ENCODE results near the gene STXBP5. TPM values are rescaled to one million over a fixed set of nuclear protein-coding genes. Genes with fewer than 3 reads are reported as not detected.

Gene STXBP5
- total RNA-seq, 2 experiments from 2014 or later, result 21.0 to 22.5 TPM

DNA sequence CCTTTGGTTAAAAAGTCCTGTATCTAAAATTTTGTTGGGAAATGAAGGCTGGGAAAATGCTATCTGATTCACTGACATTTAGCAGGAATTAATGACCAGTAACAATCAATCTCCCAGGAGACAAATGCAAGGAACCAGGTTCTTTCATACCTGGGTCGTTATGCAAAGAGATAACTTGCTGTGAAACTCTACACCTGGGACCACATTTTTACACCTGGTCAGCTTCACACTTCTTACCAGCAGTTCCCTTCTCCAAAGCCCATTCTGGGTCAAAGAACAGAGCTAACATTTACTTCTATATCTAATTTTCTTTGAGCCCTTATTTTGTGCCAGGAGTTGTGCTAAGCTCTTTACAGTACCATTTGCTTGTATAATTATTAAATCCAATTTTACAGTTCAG lies 27.4 kb upstream of the STXBP5 start:
- H3K27me3 Mint-ChIP-seq, result no peaks in the 10 kb centered on the region
- no peaks in the 10 kb centered on the region for H3K4me1 Mint-ChIP-seq (ENCODE audit: low read depth)
- Histone ChIP-seq H3K27me3 (ENCODE audit: control insufficient read depth in 1 of 2, insufficient read depth in 2 of 2, low read length in 2 of 2) (no peaks in the 10 kb centered on the region), H3K4me1 (ENCODE audit: insufficient read depth, low read length) (no peaks in the 10 kb centered on the region), H3K4me3 (ENCODE audit: low read length) (no peak overlapping the region), H3K27ac (ENCODE audit: low read depth in 1 of 2, low read length in 2 of 2) (no peak overlapping the region), H3K9me3 (ENCODE audit: control insufficient read depth in 1 of 2, insufficient read depth in 1 of 2, low read length in 2 of 2) (no peaks in the 10 kb centered on the region), H3K36me3 (ENCODE audit: insufficient read depth, low read length) (no peaks in the 10 kb centered on the region)
- TF ChIP-seq, protein P1, sequence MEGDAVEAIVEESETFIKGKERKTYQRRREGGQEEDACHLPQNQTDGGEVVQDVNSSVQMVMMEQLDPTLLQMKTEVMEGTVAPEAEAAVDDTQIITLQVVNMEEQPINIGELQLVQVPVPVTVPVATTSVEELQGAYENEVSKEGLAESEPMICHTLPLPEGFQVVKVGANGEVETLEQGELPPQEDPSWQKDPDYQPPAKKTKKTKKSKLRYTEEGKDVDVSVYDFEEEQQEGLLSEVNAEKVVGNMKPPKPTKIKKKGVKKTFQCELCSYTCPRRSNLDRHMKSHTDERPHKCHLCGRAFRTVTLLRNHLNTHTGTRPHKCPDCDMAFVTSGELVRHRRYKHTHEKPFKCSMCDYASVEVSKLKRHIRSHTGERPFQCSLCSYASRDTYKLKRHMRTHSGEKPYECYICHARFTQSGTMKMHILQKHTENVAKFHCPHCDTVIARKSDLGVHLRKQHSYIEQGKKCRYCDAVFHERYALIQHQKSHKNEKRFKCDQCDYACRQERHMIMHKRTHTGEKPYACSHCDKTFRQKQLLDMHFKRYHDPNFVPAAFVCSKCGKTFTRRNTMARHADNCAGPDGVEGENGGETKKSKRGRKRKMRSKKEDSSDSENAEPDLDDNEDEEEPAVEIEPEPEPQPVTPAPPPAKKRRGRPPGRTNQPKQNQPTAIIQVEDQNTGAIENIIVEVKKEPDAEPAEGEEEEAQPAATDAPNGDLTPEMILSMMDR (IDR thresholded peaks at IDR 0.05), result no peak
- intact Hi-C loops (cut with DNase I, micrococcal nuclease), result no loop called here
- POLR2A ChIA-PET, result no interaction called here
- DNase-seq (no peak), ATAC-seq (ENCODE audit: poor library complexity) (no peak)
- no peaks in the 10 kb centered on the region for H3K36me3 Mint-ChIP-seq (ENCODE audit: low read depth)
- CTCF ChIA-PET, result no interaction called here
- no peak overlapping the region for H3K27ac Mint-ChIP-seq
- H3K9me3 Mint-ChIP-seq, result no peaks in the 10 kb centered on the region
- no peak overlapping the region for H3K4me3 Mint-ChIP-seq

DNA sequence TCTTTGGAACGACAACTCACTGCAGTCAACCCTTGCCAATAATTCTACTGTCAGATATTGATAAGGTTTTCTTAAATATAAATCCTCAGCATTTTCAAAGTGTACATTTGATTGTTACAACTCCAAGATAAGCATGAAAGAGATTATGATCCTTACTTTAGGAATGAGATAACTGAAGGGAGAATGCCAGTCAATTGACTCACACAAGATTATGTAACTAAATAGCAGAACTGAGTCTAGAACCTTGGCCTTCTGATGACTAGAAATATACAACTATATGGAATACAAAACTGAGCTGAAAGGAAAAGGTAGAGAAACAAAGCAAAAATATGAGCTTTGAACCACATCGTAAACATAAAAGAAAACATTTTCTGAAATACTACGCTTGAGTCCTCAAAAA lies 26.9 kb upstream of the STXBP5 start:
- POLR2A ChIA-PET, result no interaction called here
- Mint-ChIP-seq H3K4me3 (no peak overlapping the region), H3K4me1 (ENCODE audit: low read depth) (no peaks in the 10 kb centered on the region), H3K36me3 (ENCODE audit: low read depth) (no peaks in the 10 kb centered on the region), H3K27ac (no peak overlapping the region), H3K27me3 (no peaks in the 10 kb centered on the region), H3K9me3 (no peaks in the 10 kb centered on the region)
- Histone ChIP-seq H3K4me1 (ENCODE audit: insufficient read depth, low read length) (no peaks in the 10 kb centered on the region), H3K36me3 (ENCODE audit: insufficient read depth, low read length) (no peaks in the 10 kb centered on the region), H3K9me3 (ENCODE audit: control insufficient read depth in 1 of 2, insufficient read depth in 1 of 2, low read length in 2 of 2) (no peaks in the 10 kb centered on the region), H3K27me3 (ENCODE audit: control insufficient read depth in 1 of 2, insufficient read depth in 2 of 2, low read length in 2 of 2) (no peaks in the 10 kb centered on the region), H3K4me3 (ENCODE audit: low read length) (no peak overlapping the region), H3K27ac (ENCODE audit: low read depth in 1 of 2, low read length in 2 of 2) (no peak overlapping the region)
- TF ChIP-seq, protein P1 (IDR thresholded peaks at IDR 0.05), result no peak
- intact Hi-C loops (cut with DNase I, micrococcal nuclease), result no loop called here
- no peak for ATAC-seq (ENCODE audit: poor library complexity)
- no peak for DNase-seq
- CTCF ChIA-PET, result no interaction called here

DNA sequence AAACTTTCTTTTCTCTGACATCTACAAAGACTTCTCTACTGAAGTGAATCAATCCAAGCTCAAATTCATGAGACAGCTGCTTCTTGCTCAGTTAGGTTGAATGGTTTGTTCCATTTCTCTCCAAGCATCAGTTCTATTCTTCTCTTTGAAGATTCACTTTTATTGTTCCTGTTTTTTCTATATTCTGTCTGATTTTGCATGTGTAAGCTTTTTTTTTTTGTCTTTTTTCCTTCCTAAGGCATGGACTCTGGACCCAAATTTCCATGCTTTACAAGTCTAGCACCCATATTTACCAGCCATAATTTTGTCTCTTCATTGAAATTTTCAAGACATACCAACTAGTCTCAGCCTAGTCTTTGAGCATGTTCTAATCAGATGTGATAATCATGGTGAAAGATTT lies 25.9 kb upstream of the STXBP5 start:
- H3K9me3 ChIP-seq (ENCODE audit: control insufficient read depth in 1 of 2, insufficient read depth in 1 of 2, low read length in 2 of 2), result no peaks in the 10 kb centered on the region
- H3K27ac Mint-ChIP-seq, result no peak overlapping the region
- CTCF ChIA-PET, result no interaction called here
- no peaks in the 10 kb centered on the region for H3K4me1 ChIP-seq (ENCODE audit: insufficient read depth, low read length)
- H3K4me1 Mint-ChIP-seq (ENCODE audit: low read depth), result no peaks in the 10 kb centered on the region
- H3K27ac ChIP-seq (ENCODE audit: low read depth in 1 of 2, low read length in 2 of 2), result no peak overlapping the region
- DNase-seq, result no peak
- H3K36me3 Mint-ChIP-seq (ENCODE audit: low read depth), result no peaks in the 10 kb centered on the region
- no peak for ATAC-seq (ENCODE audit: poor library complexity)
- no peaks in the 10 kb centered on the region for H3K9me3 Mint-ChIP-seq
- intact Hi-C loops (cut with DNase I, micrococcal nuclease), result no loop called here
- no peak overlapping the region for H3K4me3 Mint-ChIP-seq
- no peaks in the 10 kb centered on the region for H3K27me3 Mint-ChIP-seq
- POLR2A ChIA-PET, result interaction anchor here (0.6 kb wide), 1 partner anchor 24 kb away, joined by 3 read pairs; no protein-coding TSS in a partner anchor
- no peak overlapping the region for H3K4me3 ChIP-seq (ENCODE audit: low read length)
- no peaks in the 10 kb centered on the region for H3K36me3 ChIP-seq (ENCODE audit: insufficient read depth, low read length)
- TF ChIP-seq, protein P1 (IDR thresholded peaks at IDR 0.05), result no peak
- H3K27me3 ChIP-seq (ENCODE audit: control insufficient read depth in 1 of 2, insufficient read depth in 2 of 2, low read length in 2 of 2), result no peaks in the 10 kb centered on the region
